Neuronal stem cell (in vitro differentiated cells): ENCODE measurements around the gene MFNG. TPM values are rescaled to one million over a fixed set of nuclear protein-coding genes. Genes with fewer than 3 reads are reported as not detected.

Experiments used
- DNase-seq: peaks from one replicate; pipeline ENCODE4 v3.0.0-alpha.2; 2013; ENCODE audit warnings: low spot score
- H2AFZ ChIP-seq: one replicate; pipeline ENCODE4 v1.6.1; 2013; ENCODE audit warnings: mild to moderate bottlenecking, low read length, inconsistent platforms
- H2AK5ac ChIP-seq: 2 replicates; pipeline ENCODE4 v1.6.1; 2013; ENCODE audit warnings: low read depth, mild to moderate bottlenecking, inconsistent platforms, low read length, moderate library complexity, mixed read lengths
- H2BK120ac ChIP-seq: 2 replicates; pipeline ENCODE4 v1.6.1; 2013; ENCODE audit warnings: low read depth, mild to moderate bottlenecking, inconsistent platforms, low read length, moderate library complexity, mixed read lengths
- H2BK12ac ChIP-seq: one replicate; pipeline ENCODE4 v1.6.1; 2013; ENCODE audit warnings: low read length, inconsistent platforms
- H2BK15ac ChIP-seq: 2 replicates; pipeline ENCODE4 v1.6.1; 2013; ENCODE audit warnings: mild to moderate bottlenecking, low read length, inconsistent platforms, mixed read lengths
- H2BK5ac ChIP-seq: one replicate; pipeline ENCODE4 v1.6.1; 2013; ENCODE audit warnings: inconsistent platforms, mild to moderate bottlenecking, low read length, moderate library complexity
- H3K14ac ChIP-seq: one replicate; pipeline ENCODE4 v1.6.1; 2013; ENCODE audit warnings: low read length, inconsistent platforms
- H3K18ac ChIP-seq: 2 replicates; pipeline ENCODE4 v1.6.1; 2013; ENCODE audit warnings: low read length, inconsistent platforms
- H3K23ac ChIP-seq: 2 replicates; pipeline ENCODE4 v1.6.1; 2013; ENCODE audit warnings: low read depth, mild to moderate bottlenecking, mixed read lengths, low read length, inconsistent platforms; ENCODE audit not compliant: poor library complexity
- H3K27ac ChIP-seq: replicated peaks from 3 replicates; pipeline ENCODE4 v1.5.1; 2013; ENCODE audit warnings: low read length, inconsistent platforms
- H3K27me3 ChIP-seq, 3 experiments: 2 replicates each; pipeline ENCODE4 v1.6.1; 2013; ENCODE audit warnings: low read length in 3 of 3, mild to moderate bottlenecking in 2 of 3, inconsistent platforms in 1 of 3, low read depth in 1 of 3, mixed read lengths in 1 of 3, moderate library complexity in 1 of 3; ENCODE audit not compliant: control insufficient read depth in 3 of 3, insufficient read depth in 3 of 3
- H3K36me3 ChIP-seq, 2 donors: replicated peaks in 1 of 2; 2 replicates each; pipeline ENCODE4 v1.6.1; 2013; ENCODE audit warnings: low read length in 2 of 2; ENCODE audit not compliant: control insufficient read depth in 2 of 2, insufficient read depth in 2 of 2
- H3K4ac ChIP-seq: 2 replicates; pipeline ENCODE4 v1.6.1; 2013; ENCODE audit warnings: inconsistent platforms, mild to moderate bottlenecking, low read length, moderate library complexity
- H3K4me1 ChIP-seq, 2 donors: 1 replicate in 1 of 2; 2 replicates in 1 of 2; pipeline ENCODE4 v1.6.1; 2013; ENCODE audit warnings: low read length in 2 of 2, low read depth in 1 of 2; ENCODE audit not compliant: control insufficient read depth in 2 of 2, insufficient read depth in 1 of 2
- H3K4me2 ChIP-seq: one replicate; pipeline ENCODE4 v1.6.1; 2013; ENCODE audit warnings: mild to moderate bottlenecking, low read length, inconsistent platforms; ENCODE audit not compliant: insufficient read depth, poor library complexity, severe bottlenecking
- H3K4me3 ChIP-seq, 2 donors: 2 replicates each; pipeline ENCODE4 v1.5.1; 2013; ENCODE audit warnings: low read length in 2 of 2, mild to moderate bottlenecking in 2 of 2, inconsistent platforms in 1 of 2, moderate library complexity in 1 of 2
- H3K79me1 ChIP-seq: one replicate; pipeline ENCODE4 v1.6.1; 2013; ENCODE audit warnings: low read depth, mild to moderate bottlenecking, inconsistent platforms, low read length, moderate library complexity
- H3K9ac ChIP-seq: one replicate; pipeline ENCODE4 v1.6.1; 2013; ENCODE audit warnings: mild to moderate bottlenecking, low read depth, low read length, inconsistent platforms; ENCODE audit not compliant: poor library complexity
- H3K9me3 ChIP-seq, 2 donors: replicated peaks in 1 of 2; 2 replicates each; pipeline versions ENCODE3 to v1.6.1; 2013; ENCODE audit warnings: low read length in 2 of 2, mild to moderate bottlenecking in 2 of 2, inconsistent platforms in 1 of 2, low read depth in 1 of 2, mixed read lengths in 1 of 2, moderate library complexity in 1 of 2; ENCODE audit not compliant: control insufficient read depth in 2 of 2, insufficient read depth in 1 of 2
- H4K8ac ChIP-seq: one replicate; pipeline ENCODE4 v1.6.1; 2013; ENCODE audit warnings: low read depth, mild to moderate bottlenecking, inconsistent platforms, low read length, moderate library complexity
- H4K91ac ChIP-seq: one replicate; pipeline ENCODE4 v1.6.1; 2013; ENCODE audit warnings: low read length, low read depth, mild to moderate bottlenecking, inconsistent platforms; ENCODE audit not compliant: poor library complexity
- WGBS, 2 donors: extraction: QIAGEN DNeasy Blood & Tissue Kit; methylation state at CpG; one replicate each; pipeline ENCODE4 v1.1.7; 2013; ENCODE audit warnings: missing lambda C conversion rate in 2 of 2, mixed read lengths in 1 of 2; ENCODE audit not compliant: insufficient read length in 2 of 2, insufficient replicate concordance in 1 of 2; ENCODE audit errors: extremely low coverage in 2 of 2; 5-methylcytosine and 5-hydroxymethylcytosine counted together
- polyA plus RNA-seq, 2 experiments: library from polyadenylated mRNA; stranded (reverse); fragments of 200-250 nt; gene quantifications; one replicate each; pipeline ENCODE4 v1.2.3, GENCODE V29; 2013

Gene MFNG, protein sequence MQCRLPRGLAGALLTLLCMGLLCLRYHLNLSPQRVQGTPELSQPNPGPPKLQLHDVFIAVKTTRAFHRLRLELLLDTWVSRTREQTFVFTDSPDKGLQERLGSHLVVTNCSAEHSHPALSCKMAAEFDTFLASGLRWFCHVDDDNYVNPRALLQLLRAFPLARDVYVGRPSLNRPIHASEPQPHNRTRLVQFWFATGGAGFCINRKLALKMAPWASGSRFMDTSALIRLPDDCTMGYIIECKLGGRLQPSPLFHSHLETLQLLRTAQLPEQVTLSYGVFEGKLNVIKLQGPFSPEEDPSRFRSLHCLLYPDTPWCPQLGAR
- 10.5 TPM for polyA plus RNA-seq (2013, experiment 1 of 2)
- 8.0 TPM for polyA plus RNA-seq (2013, experiment 2 of 2)

DNA sequence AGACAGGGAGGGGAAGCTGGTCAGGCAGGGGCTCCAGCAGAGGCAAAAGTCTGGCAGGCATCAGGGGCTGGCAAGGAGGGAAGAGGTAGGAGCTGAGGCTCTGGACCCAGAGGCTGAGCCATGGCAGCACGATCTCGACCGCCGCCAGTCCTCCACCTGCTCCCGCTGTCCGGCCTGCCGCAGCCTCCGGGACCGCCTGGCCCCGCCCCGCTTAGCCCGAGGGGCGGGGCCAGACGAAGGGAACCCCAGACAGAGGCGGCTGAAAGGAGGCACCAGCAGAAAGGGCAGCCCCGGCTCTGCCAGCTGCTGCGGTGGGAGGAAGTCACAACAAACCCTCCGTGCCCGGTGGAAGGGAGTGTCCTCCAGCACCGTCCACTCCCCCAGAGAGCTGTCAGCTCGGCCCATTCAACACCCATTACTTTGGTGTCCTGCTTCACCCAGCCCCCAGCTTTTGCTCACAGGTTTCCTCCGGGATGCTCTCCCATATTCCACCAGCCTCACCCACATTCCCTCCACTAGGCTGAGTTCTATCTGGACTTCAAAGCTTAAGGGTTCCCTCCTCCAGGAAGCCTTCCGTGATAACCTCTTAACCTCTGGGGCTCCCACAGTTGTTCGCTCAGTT lies at the start of gene MFNG:
Gene MFNG (minus strand): TSS at position 161 of the 622 bp plus-strand sequence. CDS start 207 bp downstream, outside the sequence.
- no peaks in the 10 kb centered on the region for H3K9me3 ChIP-seq
- H3K18ac ChIP-seq: peak within 1 kb of the TSS; percentile 90
- no CpG with 5 or more reads among the region's 24 CpGs for WGBS, 2 donors
- no peak within 1 kb of the TSS for H3K27ac ChIP-seq
- H2AK5ac ChIP-seq: peak within 1 kb of the TSS; percentile 99
- H3K9ac ChIP-seq: no peak within 1 kb of the TSS
- H3K4me3 ChIP-seq: peak within 1 kb of the TSS in 1 of 2 donors; percentile 3
- H2AFZ ChIP-seq: peak within 1 kb of the TSS; percentile 77
- H3K27me3 ChIP-seq: no peaks in the 10 kb centered on the region
- DNase-seq: peak; percentile 62
- peak within 1 kb of the TSS; percentile 96 for H4K91ac ChIP-seq
- peak within 1 kb of the TSS; percentile 90 for H3K4ac ChIP-seq
- H3K14ac ChIP-seq: peak within 1 kb of the TSS; percentile 25
- no peaks in the 10 kb centered on the region for H3K36me3 ChIP-seq
- peak within 1 kb of the TSS; percentile 40 for H3K4me2 ChIP-seq
- H2BK12ac ChIP-seq: peak within 1 kb of the TSS; percentile 97
- H2BK15ac ChIP-seq: peak within 1 kb of the TSS; percentile 99
- peak within 1 kb of the TSS; percentile 45 for H3K23ac ChIP-seq
- no peak within 1 kb of the TSS for H4K8ac ChIP-seq
- peak within 1 kb of the TSS; percentile 97 for H2BK5ac ChIP-seq
- H3K4me1 ChIP-seq: peaks cover 25 to 43% of the 10 kb centered on the region in 2 donors
- peak within 1 kb of the TSS; percentile 98 for H2BK120ac ChIP-seq
- H3K79me1 ChIP-seq: peaks cover 3% of the 10 kb centered on the region

DNA sequence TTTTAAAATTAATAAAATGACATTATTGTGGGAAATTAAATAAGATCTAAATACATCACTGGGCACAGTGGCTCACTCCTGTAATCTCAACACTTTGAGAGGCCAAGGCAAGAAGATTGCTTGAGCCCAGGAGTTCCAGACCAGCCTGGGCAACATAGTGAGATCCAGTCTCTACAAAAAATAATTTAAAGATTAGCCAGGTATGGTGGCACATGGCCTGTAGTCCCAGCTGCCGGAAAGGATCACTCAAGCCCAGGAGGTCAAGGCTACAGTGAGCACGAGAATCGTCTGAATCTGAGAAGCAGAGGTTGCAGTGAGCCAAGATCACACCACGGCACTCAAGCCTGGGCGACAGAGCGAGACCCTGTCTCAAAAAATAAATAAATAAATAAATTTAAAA lies 49.0 kb upstream of the MFNG start:
- H4K91ac ChIP-seq: no peak overlapping the region
- H3K4me3 ChIP-seq: no peak overlapping the region
- H3K27ac ChIP-seq: no peak overlapping the region
- H4K8ac ChIP-seq: no peak overlapping the region
- no peak overlapping the region for H2BK15ac ChIP-seq
- H3K9me3 ChIP-seq: no peaks in the 10 kb centered on the region
- H2AK5ac ChIP-seq: no peak overlapping the region
- no peaks in the 10 kb centered on the region for H3K79me1 ChIP-seq
- peaks cover 0 to 2% of the 10 kb centered on the region in 2 donors for H3K4me1 ChIP-seq
- H2BK120ac ChIP-seq: no peak overlapping the region
- no peaks in the 10 kb centered on the region for H3K36me3 ChIP-seq
- H3K18ac ChIP-seq: no peak overlapping the region
- no peak overlapping the region for H3K4ac ChIP-seq
- WGBS, 2 donors: no CpG with 5 or more reads among the region's 6 CpGs
- no peak overlapping the region for H2BK5ac ChIP-seq
- H2AFZ ChIP-seq: no peak overlapping the region
- no peaks in the 10 kb centered on the region for H3K27me3 ChIP-seq
- H3K4me2 ChIP-seq: no peak overlapping the region
- H2BK12ac ChIP-seq: no peak overlapping the region
- no peak for DNase-seq
- no peak overlapping the region for H3K23ac ChIP-seq
- no peak overlapping the region for H3K14ac ChIP-seq
- H3K9ac ChIP-seq: no peak overlapping the region

DNA sequence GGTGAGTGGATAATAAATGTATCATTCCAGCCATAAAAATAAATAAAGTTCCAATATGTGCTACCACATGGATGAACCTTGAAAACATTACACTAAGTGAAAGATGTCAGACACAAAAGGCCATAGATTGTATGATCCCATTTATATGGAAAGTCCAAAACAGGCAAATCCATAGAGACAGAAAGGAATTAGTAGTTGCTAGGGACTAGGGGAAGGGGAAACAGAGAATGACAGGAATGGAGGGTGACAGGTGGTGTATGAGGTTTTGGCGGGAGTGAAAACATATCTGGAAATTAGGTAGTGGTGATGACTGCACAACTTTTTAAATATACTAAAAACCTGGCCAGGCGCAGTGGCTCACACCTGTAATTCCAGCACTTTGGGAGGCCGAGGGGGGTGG lies 48.3 kb upstream of the MFNG start:
- Histone ChIP-seq H3K9ac (no peak overlapping the region), H3K4ac (no peak overlapping the region), H3K27ac (no peak overlapping the region), H3K14ac (no peak overlapping the region), H2BK120ac (no peak overlapping the region), H3K79me1 (no peaks in the 10 kb centered on the region), H3K9me3 (no peaks in the 10 kb centered on the region), H2BK15ac (no peak overlapping the region), H2AK5ac (no peak overlapping the region), H4K8ac (no peak overlapping the region), H3K4me1 (peaks cover 0 to 2% of the 10 kb centered on the region in 2 donors), H3K4me2 (no peak overlapping the region), H4K91ac (no peak overlapping the region), H2BK12ac (no peak overlapping the region), H3K36me3 (no peaks in the 10 kb centered on the region), H2AFZ (no peak overlapping the region), H3K18ac (no peak overlapping the region), H3K23ac (no peak overlapping the region), H3K4me3 (no peak overlapping the region), H3K27me3 (no peaks in the 10 kb centered on the region), H2BK5ac (no peak overlapping the region)
- DNase-seq: no peak
- no CpG with 5 or more reads among the region's 3 CpGs for WGBS, 2 donors

DNA sequence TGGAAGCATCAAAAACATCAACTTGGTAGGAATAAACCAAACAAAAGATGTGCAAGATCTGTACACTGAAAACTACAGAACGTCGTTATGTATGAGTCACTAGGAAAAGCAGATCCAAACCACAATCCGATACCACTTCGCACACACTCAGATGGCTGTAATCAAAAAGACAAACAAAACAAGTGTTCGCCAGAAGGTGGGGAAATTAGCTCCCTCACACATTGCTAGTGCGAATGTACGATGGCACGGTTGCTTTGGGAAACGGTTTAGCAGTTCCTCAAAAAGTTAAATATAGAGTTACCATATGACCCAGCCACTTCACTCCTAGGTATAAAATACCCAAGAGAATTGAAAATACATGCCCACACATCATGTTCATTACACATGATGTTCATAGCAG lies 47.8 kb upstream of the MFNG start:
- no peak overlapping the region for H4K8ac ChIP-seq
- H3K36me3 ChIP-seq: no peaks in the 10 kb centered on the region
- no CpG with 5 or more reads among the region's 9 CpGs for WGBS, 2 donors
- H2BK15ac ChIP-seq: no peak overlapping the region
- no peak for DNase-seq
- no peak overlapping the region for H3K4me2 ChIP-seq
- H3K79me1 ChIP-seq: no peaks in the 10 kb centered on the region
- no peak overlapping the region for H2BK12ac ChIP-seq
- no peak overlapping the region for H2BK5ac ChIP-seq
- H3K4me3 ChIP-seq: no peak overlapping the region
- H3K9me3 ChIP-seq: no peaks in the 10 kb centered on the region
- no peak overlapping the region for H4K91ac ChIP-seq
- H3K9ac ChIP-seq: no peak overlapping the region
- no peak overlapping the region for H2AK5ac ChIP-seq
- H2AFZ ChIP-seq: no peak overlapping the region
- H3K14ac ChIP-seq: no peak overlapping the region
- no peak overlapping the region for H3K23ac ChIP-seq
- no peak overlapping the region for H2BK120ac ChIP-seq
- H3K4ac ChIP-seq: no peak overlapping the region
- peaks cover 0 to under 1% of the 10 kb centered on the region in 2 donors for H3K4me1 ChIP-seq
- H3K27ac ChIP-seq: no peak overlapping the region
- H3K18ac ChIP-seq: no peak overlapping the region
- no peaks in the 10 kb centered on the region for H3K27me3 ChIP-seq
